ENCODE measurements around the gene NDUFA8.

NDUFA8 gene

DNA sequence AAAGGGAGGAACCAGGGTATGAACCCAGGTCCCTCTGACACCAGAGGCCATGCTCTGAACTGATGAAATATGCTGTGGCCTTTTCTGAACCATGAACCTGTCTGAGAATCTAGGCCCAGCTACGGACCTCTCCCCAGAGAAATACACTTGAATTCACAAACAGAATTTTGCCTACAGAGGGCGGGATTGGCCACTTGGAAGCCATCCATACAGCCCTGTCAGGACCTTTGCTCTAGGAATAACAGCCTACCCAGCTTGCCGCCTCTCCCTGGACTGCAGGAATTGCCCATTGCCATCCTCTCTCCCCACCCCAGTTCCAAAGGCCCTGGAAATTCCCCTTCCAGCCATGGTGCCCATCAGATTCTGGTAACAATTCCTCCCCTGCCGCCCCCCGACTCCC lies 26.7 kb upstream of the NDUFA8 start:
- in situ Hi-C loops (cut with MboI; ENCODE audit: low sequenced_read_pairs) = no loop called here

DNA sequence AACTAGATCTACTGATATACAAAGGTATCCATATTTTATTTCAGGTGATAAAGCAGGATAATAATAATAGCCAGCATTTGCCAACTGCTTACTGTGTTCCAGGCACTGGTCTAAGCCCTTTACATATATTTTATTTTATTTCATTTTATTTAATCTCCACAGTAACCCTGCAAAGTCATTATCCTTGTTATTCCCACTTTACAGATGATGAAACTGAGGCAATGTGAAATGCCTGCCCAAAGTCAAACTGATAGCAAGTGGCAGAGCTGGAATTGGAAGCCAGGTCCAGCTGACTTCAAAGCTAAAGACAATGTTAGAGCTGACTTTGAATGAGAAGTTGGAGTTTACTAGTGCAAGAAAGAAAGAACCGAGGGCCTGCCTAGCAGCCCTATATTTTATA lies 25.0 kb upstream of the NDUFA8 start:
- in situ Hi-C loops (cut with MboI; ENCODE audit: low sequenced_read_pairs) = no loop called here

DNA sequence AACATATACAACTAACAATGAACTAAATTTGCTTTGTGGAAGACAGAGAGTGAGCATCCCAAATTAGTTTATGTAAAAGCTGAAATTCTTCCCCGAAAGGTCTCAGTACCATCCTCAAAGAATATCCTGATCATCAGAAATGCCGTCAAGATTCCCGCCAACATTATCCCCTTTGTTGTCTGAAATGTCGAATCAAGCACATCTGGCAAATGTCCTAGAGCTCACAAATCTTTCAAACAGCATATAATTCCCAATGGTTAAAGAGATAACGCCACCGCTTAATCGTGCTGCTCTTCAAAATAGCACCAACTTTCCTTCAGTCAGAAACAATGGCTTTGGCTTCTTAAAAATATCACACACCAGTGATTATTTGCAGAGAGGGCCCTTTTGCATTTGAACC lies 23.9 kb upstream of the NDUFA8 start:
- in situ Hi-C loops (cut with MboI; ENCODE audit: low sequenced_read_pairs) = no loop called here

DNA sequence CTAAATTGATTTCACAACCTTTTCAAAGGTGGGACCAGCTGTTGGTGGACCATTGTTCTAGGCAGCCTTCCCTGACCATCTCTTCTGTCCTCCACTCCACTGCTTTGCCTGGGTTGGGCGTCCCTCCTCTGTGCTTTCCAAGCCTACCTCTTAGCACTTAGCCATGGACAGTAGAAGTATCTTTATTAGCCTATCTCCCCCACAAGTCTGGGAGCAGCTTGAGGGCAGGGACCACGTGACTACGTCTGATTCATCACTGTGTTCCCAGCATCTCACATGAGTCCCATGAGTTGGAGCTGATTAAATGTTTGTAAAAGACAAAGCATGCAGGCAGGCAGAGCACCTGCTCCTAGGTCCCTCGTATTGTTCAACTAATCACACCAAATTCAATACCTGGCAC lies 21.1 kb upstream of the NDUFA8 start:
- in situ Hi-C loops (cut with MboI; ENCODE audit: low sequenced_read_pairs) = no loop called here

DNA sequence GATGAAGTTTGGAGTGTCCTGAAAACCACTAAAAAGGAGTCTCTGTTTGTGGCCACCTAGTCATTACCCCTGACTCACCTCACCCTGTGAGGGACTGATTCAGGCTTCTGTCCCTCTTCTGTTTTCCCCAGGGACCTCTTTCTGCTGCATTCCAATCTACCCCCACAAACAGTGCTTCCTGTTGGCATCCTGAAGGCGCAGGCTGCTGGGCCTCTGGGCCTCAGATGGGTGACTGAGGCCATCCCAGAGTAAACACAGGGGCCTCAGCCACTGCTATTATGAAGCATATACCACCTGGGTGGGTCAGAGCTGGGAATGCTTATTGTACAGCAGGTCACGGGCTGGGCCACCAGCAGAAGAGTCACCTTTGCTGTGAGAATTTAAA lies 20.1 kb upstream of the NDUFA8 start:
- in situ Hi-C loops (cut with MboI; ENCODE audit: low sequenced_read_pairs) = no loop called here

DNA sequence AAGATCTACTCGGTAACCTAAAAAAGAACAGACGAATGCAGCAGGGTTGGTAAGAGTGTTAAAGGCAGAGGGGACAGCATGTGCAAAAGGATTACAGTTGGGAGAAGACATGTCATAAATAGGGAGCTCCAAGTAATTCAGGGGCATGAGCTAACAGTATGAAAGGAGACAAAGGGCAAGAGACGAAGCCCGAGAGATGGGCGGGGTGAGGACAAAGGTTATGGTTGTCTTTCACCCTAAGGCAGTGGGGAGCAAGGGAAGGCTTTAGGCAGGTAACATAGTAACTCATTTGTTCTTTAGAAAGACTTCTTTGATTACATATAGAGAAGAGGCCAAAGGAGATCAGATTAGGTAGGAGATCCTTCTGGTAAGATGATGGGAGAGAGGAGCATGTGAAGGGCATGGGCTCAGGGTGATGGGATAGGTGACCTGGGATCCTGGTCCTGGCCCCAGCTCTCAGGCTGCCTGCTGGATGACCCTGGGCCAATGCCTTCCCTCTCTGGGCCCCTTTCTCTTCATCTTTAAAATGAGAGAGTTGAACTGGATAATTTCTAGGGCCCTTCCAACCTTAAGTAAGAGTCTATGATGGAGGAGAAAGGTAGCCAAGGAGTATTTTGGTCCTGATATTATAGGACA lies 19.6 kb upstream of the NDUFA8 start:
- in situ Hi-C loops (cut with MboI; ENCODE audit: low sequenced_read_pairs) = no loop called here

DNA sequence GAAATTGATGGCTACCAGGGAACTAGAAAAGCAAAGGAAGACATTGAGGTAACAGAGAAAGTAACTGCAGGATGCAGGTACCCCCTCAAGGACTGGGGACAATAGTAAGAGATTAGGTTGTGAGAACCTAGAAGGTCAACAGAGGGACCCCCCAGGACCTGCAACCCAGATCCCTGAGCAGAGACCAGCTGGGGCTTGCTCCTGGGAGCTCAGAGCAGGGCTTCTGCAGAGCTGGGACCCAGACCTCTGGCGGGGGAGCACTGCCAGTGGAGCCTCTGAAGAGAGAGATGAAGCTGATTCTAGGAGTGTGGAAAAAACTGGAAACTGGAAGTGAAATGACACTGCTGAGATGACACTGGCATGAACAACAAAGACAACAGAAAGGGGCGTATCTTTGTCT lies 17.3 kb upstream of the NDUFA8 start:
- in situ Hi-C loops (cut with MboI; ENCODE audit: low sequenced_read_pairs) = no loop called here

DNA sequence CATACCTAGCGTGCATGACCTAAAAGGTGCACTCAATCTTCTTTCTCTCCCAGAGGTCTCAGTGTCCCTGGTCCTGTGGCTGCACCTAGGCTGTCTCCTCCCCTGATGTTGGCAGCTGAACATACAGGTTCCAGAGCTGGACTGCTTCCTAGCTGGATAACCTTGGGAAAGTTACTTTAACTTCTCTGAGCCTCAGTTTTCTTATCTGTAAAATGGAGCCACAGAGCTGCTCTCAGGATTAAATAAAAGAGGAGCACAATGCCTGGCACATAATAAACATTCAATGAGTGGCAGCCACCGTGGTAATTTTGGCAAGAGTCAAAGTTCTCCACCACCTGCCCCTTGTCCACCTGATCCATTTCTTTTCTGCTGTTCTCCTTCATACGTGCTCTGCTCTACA lies 14.1 kb upstream of the NDUFA8 start:
- in situ Hi-C loops (cut with MboI; ENCODE audit: low sequenced_read_pairs) = no loop called here

DNA sequence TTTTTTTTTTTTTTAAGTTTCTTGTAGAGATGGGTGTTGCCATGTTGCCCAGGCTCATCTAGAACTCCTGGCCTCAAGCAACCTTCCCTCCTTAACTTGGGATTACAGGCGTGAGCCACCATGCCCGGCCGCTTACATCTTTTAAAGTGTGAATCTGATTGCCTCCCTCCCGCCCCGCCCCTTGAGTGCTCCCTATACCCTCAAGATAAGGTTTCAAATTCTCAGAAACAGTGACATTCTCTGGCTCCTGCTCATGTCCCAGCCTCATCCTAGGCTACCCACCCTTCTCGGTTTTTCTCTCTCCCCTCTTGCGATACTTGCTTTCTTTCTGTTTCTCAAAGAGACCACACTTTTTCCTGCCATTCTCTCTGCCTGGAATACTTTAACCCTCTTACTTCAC lies 12.6 kb upstream of the NDUFA8 start:
- in situ Hi-C loops (cut with MboI; ENCODE audit: low sequenced_read_pairs) = no loop called here

DNA sequence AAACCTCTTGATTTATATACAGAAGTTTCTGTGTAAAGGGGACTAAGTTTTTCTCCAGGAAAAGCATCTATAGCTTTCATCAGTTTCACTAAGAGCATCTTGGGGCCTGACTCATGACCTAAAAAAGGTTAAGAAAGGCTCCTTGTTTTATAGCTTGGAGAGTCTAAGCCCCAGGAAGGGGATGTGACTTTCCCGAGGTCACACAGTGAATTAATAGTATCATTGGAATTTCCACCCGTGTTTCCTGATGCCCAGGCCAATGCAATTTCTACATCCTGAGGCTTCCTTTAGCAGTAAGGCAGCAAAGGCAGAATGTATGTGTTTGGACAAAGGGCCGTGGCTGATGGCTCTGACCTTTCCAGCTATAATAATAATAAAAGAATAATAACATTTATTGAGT lies 8.8 kb upstream of the NDUFA8 start:
- in situ Hi-C loops (cut with MboI; ENCODE audit: low sequenced_read_pairs) = no loop called here

DNA sequence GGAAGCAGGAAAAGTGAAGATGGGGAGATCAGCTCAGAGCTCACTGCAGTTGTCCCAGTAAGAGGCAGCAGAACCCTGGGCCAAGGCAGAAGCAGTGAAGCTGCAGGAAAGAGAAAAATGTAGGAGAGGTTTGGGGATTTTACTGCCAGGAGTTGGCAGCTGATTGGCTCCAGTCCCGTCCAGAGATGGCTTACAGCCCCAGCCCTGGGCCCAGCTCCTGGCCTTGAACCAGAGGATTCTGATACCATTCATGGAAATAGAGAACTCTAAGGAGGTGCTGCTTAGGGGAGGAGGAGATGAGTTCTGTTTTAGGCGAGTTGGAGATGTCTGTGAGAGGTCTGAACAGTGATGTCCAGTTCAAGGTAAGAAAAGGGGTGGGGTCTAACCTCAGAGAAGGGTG lies 4.7 kb upstream of the NDUFA8 start:
- in situ Hi-C loops (cut with MboI; ENCODE audit: low sequenced_read_pairs) = no loop called here

DNA sequence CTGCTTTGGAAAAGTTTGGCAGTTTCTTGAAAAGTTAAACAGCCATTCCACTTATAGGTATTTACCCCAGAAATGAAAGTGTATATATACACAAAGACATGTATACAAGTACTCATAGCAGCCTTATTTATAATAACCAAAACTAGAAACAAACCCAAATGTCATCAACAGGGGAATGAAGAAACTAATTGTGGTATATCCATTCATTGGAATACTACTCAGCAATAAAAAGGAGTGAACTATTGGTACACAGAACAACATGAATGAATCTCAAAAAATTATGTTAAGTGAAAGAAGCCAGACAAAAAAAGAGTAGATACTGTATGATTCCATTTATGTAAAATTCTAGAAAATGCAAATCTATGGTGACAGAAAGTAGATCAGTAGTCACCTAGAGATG lies 2.8 kb upstream of the NDUFA8 start:
- in situ Hi-C loops (cut with MboI; ENCODE audit: low sequenced_read_pairs) = no loop called here

DNA sequence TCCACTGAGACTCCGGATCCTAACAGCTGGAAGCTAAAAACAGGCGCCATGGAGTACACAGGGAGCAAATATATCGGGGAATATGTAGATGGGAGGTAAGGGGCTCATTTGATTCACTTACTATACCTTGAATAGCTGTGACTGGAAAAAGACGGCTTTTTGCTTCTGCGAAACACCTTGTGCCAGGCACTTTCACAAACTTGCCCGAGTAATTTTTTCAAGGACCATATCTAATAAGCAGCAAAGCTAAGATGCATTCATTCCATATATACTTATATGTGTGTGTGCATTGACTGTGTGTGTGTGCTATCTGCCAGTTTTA lies 307 bp upstream of the NDUFA8 start:
- in situ Hi-C loops (cut with MboI; ENCODE audit: low sequenced_read_pairs) = no loop called here

DNA sequence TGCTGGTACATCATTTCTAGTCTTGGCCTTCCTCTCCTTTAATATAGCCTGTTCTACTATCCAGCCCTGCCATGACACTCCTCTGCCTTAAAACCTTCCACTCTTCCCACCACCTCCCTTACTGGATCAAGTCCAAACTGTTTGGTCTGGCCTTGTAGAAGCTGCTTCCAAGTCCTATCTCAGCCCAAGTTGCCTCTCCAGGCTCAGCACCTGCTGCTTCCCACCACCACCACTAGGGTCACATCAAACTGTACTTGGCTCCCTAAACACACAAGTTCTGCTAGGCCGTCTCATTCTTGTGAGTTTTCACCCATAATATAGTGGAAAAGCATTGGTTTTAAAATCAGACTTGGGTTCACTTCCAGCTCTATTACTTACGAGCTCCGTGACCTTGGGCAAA lies 1.4 kb downstream of the NDUFA8 start:
- in situ Hi-C loops (cut with MboI; ENCODE audit: low sequenced_read_pairs) = no loop called here

DNA sequence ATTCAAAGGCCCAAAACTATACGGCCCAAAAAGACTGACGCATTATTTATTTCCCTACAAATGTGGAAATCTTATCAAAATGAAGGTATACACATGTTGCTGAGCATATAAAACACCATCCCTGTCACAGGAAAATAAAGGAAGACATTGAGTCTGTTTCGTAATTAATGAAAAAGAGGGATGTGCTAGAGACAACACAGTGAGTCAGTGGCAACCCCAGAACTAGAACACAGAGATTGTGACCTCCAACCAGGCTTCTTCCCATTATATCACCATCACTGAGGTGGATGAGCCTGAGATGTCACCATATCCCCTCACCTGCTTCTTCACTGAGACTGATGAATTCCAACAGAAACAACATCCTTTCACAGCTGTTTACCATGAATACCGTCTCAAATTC lies 3.8 kb downstream of the NDUFA8 start:
- in situ Hi-C loops (cut with MboI; ENCODE audit: low sequenced_read_pairs) = no loop called here

DNA sequence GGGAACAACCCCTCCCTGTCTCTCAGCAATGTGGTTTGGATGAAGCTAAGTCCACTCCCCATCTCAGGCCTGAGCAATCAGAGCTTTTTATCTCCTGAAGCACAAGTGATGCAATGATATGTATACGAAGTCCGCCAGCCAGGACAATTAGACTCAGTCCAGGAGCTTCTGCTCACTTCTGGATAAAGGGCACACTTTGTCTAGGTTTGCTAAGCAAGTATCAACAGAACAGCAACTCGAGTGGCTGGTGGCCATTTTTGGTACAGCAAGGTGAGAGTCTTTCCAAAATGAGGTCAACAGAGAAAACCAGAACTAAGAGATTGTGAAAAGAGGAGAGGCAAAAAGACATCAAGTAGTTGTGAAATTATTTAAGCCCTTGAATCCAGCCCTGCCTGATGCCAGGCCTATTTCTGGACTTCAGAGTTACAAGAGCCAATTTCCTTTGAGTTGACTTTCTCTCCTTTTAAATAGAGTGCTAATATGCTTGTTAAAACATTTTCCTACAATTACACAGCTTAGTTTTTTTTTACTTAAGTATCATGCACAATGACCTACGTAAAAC lies 8.2 kb downstream of the NDUFA8 start:
- in situ Hi-C loops (cut with MboI; ENCODE audit: low sequenced_read_pairs) = no loop called here

DNA sequence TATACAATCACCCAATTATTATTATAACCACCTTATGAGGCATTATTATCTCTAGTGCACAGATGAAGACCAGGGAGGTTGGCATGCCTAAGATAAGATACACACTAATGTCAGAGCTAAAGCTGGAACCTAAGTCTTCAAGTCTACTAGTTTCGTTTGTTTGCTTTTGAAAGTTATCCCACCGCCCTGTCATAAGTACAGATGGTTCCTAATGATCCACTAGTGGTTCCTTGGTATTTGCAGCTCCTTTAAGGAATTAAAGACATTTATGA lies 14.1 kb downstream of the NDUFA8 start:
- in situ Hi-C loops (cut with MboI; ENCODE audit: low sequenced_read_pairs) = no loop called here

DNA sequence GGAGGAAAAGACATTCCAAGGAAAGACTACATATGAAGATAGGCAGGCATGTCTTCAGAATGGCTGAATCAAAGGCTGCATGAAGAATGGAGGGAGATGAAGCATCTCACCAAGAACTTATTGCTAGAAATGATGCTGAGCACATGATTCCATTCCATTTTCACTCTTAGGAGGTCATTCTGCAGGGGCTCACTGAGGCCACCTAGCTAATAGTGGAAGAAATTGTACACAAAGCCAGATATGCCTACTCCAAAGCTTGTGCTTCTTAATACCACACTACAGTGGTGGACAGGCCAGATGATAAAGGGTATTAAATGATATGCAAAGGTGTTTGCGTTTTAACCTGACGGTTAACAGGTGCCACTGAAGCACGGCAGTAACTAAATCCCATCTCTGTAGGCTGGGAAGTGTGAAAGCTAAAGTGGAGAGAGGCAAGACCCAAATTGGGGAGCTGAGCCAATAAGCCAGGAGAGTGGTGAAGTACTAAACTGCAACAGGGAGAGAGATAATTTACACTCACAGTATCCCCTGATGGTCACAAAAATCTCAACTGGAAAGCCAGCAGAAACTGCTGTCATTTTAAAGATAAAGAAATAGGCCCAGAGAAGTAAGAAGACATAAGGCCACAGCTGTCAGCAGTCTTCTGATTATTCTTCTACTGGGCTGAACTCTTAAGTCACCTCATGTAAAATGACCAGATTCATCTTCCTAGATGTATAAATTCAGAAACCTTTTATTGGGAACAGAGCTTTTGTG lies 14.6 kb downstream of the NDUFA8 start:
- in situ Hi-C loops (cut with MboI; ENCODE audit: low sequenced_read_pairs) = no loop called here

DNA sequence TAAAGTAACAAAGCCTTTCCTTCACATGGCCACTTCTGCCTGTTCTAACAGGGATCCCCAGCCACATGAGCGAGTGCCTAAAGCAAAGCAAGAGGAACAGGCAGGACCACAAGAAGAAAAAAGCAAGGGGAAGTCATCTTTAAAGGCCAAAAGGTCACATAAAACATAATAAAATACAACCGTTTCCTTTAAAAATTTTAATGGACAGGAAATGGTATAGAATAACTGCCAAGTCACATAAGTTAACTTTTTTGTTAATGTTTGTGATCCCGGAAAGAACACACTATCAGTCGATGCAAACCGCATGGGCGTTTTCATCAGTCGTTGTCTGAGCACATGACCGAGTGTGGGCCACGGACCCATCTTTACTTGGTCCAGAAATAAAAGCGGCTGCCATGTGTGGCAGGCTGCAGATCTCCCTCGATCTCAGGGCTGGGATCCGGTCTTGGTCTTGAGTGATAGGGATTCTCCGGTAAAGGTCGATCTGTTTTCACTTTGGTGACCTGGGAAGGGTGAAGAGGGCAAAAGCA lies 15.6 kb downstream of the NDUFA8 start:
- in situ Hi-C loops (cut with MboI; ENCODE audit: low sequenced_read_pairs) = no loop called here

DNA sequence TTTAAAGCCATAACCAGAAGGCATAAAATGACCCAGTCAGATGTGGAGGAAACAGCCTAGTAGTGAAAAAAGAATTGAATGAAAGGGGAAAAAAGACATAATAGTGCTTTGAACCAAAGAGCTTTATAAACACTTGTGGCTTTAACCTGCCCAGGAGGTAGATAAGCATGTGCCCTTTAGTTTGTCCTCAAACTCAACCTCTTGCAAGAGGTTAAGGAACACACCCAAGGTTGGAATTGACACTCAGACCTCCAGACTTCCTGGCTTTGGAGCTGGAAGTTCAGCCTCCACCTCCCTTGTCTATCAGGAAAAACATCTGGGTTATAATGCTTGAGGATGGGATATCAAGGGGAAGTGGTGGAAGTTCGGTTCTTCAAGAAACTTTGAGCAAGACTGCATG lies 16.3 kb downstream of the NDUFA8 start:
- in situ Hi-C loops (cut with MboI; ENCODE audit: low sequenced_read_pairs) = no loop called here

DNA sequence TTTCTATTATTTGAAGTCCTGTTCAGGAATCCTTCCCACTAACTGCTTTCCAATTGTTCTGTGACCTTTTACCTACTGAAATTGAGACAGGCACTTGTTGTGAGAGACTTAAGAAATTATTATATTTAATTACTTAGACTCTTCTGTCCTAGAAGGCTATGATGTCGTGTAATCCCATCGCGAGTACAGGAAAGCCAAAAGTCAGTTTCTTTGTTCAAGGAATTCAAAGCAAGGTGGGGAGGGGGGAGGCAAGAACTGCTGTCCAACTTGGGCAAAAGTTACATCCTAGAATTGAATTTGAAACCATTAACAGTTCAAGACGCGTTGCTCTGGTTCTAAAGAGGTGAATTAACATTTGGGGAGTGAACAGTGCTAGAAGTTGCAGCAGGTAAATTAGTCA lies 17.9 kb downstream of the NDUFA8 start:
- in situ Hi-C loops (cut with MboI; ENCODE audit: low sequenced_read_pairs) = no loop called here

DNA sequence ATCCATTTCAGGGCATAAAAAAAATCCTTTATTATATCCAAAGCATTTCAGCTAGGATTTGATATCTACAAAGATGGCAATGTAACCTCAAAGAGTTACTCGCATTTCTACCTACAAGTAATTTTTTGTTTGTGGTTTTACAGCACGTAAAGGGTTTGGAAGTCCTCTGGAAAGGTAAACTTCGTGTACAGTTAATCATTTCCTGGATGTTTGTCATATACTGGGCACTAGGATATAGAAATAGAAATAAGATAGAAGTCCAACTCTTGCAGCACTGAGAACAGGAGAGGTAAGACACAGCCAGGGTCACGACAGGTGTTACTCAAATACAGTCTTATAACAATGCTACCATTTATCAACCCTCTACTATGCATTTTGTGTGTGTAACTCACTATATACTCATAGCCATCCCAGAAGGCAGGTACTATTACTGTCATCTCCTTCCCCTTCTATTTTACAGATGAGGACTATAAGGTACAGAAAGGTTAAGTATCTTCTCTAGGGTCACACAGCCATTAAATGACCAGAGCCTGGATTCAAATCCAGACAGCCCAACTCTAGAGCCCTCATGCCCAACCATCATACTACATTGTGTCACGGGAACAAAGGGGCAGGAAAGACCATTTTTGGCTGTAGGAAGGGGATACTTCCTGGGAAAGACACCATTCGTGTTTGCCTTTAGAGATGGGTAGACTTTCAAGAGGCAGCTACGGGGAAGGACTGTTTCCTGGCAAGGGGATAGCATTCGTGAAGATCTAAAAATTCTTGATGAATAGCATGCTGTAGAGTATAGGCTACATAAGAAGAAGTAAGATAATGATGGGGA lies 19.0 kb downstream of the NDUFA8 start:
- in situ Hi-C loops (cut with MboI; ENCODE audit: low sequenced_read_pairs) = no loop called here

All from hTERT RPE-1 (cell line).